Measurements from ENCODE around the gene SETDB2.

- no peak for TF ChIP-seq CTCF (IDR thresholded peaks at IDR 0.05; ENCODE audit: low read depth, low read length, poor library complexity, severe bottlenecking)
- TF ChIP-seq EZH2phosphoT487 (IDR thresholded peaks at IDR 0.05; ENCODE audit: borderline replicate concordance, low read length) = no peak
These were observed 77.2 kb downstream of the SETDB2 start for GRCh38 chr13:49521224-49521623.

Data from DOHH2 (cell line).